ENCODE results near the gene ADGRG4.
"Not testable (repeated sequence)": the region's sequence is repeated elsewhere in the genome, so short reads cannot be mapped to it uniquely, and the experiment has no call there.

ADGRG4 gene

GRCh38 chrX:136300721-136301120 lies at the start of gene ADGRG4:
TSS of gene ADGRG4 (plus strand) at chrX:136300963. CDS start at chrX:136308778, 7,815 bp downstream.
- DNase-seq (ENCODE audit: low spot score) = not testable (repeated sequence)

DNA sequence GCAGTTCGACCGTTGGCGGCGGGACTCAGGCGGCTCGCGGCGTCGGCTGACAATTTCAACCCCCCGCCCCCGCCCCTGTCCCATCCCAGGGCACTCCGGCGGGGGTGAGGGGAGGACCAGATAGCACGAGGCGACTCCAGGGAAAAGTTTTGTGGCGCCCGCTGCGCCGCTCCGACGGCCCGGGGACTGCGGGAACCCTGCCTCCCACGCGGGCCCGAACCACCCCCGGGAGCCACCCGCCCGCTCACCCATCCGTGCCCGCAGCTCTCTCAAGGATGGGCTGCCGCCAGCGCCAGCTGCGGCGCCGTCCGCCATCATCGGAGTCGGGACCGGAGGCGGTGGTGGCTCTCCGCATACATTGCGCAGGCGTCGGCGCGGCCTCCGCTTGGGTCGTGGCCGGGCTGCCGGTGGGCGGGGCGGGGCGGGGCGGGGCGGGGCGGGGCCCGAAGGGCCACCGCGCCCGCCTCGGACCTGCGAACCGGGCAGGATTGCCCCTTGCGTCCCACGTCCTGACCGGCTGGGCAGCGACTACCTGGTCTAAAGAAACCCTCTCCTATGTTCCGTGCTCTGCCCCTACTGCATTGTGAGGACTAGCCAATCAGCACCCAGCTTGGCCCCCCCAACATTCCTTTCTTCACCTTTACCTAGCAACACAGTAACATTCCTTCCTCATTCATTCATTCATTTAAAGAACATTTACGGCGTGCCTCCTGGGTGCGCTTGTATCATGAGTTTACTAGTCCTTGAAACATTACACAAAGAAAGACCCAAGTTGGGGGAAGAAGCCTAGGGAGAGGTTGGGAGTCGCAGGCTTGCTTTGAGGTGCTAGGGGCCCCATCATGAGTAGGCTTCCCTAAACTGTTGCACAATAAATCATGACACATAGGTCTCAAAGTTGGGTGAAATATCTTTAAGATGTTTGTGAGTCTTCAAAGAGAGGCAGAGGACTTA lies 49.4 kb upstream of the ADGRG4 start, which contains the start of gene MAP7D3:
TSS of gene MAP7D3 (minus strand) at position 360 of the 951 bp plus-strand sequence. CDS start at position 318, 42 bp downstream.
- DNase-seq (ENCODE audit: low spot score) = peak; percentile 20

- DNase-seq (ENCODE audit: low spot score) = no peak
Measured at GRCh38 chrX:136255541-136255940, 45.2 kb upstream of the ADGRG4 start.

DNA sequence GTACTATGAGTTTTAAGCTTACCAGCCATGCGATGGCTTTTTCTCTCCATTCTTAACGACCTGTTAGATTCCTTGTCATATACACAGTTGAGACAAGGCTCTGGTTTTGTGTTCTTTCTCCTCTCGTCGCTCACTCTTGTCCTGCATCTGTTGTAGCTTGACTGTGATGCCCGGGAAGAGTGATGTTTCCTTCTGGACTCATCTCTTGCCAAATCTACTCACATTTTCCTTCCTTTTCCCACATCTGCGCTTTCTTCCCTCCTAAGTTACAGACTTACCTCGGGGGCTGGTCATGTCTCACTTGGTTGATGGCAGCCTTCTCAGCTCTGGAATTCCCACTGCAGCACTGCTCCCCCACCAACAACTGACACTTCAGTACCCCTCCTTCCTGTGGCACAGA lies 44.7 kb upstream of the ADGRG4 start:
- DNase-seq (ENCODE audit: low spot score) = no peak

DNA sequence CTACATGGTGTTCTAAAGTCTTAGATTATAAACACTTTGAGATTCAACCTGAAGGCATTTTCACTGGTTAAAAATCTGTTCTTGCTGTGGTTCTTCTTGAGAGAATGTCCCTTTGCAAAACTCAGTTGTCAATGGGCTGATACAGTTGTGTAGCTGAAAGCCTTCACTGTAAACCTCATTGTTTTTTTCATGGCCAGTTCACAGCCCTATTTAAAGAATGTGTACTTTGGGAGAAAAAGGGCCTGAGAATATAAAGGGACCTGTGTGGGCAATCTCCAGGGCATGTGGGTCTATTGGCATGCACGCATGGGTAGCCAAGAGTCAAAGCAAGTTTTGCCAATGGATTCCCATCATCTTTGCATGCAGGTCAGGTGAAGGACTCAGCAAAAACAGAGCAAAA lies 41.8 kb upstream of the ADGRG4 start:
- no peak for DNase-seq (ENCODE audit: low spot score)

- no peak for DNase-seq (ENCODE audit: low spot score)
Measured at GRCh38 chrX:136259543-136259942, 41.2 kb upstream of the ADGRG4 start.

- DNase-seq (ENCODE audit: low spot score) = no peak
Measured at GRCh38 chrX:136260776-136261175, 40.0 kb upstream of the ADGRG4 start.

- DNase-seq (ENCODE audit: low spot score) = no peak
Measured at GRCh38 chrX:136261321-136261720, 39.4 kb upstream of the ADGRG4 start.

DNA sequence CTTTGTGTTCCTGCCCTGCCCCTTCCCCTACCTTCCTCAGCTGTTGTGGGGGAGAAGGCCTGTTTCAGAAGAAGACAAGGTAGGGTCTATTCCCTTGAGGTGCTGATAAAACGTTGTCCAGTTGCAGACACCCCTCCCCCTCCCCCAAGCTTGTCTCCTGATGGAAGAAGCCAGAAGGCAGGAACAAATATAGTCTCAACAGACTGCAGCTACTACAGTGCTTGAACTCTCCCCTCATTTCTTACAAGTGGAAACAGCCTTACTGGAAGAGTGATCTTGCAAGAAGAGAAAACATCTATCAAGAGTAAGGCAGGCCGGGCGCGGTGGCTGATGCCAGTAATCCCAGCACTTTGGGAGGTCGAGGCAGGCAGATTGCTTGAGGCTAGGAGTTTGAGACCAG lies 38.5 kb upstream of the ADGRG4 start:
- DNase-seq (ENCODE audit: low spot score) = no peak

GRCh38 chrX:136262812-136263315 lies 37.9 kb upstream of the ADGRG4 start:
- no peak for DNase-seq (ENCODE audit: low spot score)

DNA sequence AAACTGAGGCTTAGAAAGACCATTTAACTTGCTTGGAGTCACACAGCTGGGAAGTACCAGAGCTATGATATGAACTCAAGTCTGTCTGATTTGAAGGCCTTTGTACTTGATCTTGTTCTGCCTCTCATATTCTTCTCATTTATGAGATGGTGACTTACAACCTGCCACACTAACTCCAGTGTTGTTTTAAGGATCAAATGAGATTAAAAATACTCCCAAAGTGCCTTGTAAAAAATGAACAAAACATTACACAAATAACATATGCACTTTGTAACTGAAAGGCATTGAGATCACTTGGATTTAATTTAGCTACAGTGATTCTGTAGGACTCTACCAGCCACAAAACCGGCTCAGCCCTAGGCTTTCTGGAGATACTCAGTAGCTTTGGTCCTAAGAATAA lies 33.9 kb upstream of the ADGRG4 start:
- no peak for DNase-seq (ENCODE audit: low spot score)

DNA sequence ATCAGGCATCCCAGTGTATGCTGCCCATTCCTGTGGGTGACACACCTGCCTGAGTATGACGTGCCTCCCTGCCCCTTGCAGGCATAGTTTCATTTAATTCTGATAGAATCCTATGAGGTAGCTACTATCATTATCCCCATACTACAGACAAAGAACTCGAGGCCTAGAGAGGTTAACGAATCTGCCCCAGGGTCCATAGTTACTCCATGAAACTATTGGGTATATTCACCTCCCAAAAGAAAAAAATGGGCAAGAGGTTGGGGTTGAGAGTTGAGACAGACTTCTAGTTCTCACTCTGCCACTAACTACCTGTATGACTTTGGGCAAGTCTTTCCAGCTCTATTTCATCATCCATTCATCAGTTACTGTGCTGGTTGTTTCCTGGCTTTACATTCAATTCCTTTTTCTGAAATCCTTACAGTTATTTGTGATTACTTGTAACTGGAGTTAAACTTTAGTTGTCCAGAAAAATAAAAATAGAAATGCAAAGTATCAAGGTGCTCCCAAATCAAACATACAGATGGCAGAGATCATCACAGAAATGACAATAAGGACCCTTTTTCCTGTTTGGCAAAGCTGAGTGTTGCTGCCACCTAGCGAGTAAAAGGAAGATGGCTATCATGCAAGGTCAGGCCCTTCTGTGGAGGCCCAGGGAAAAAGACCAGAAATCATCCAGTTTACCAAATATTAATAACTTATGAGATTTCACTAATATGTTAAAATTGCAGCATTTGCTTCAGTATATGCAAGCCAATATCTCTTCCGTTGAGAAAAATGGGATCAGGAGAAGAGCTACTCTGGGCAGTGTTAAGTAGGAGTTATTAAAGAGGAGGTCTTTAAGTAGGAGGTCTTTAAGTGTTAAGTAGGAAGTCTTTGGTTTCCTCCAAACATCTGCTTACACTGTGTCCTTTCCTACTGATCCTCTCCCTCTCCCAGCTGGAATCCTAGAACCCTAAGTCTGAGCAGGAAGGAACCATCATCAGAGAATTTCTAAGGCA lies 32.4 kb upstream of the ADGRG4 start:
- peak; percentile 9 for DNase-seq (ENCODE audit: low spot score)

DNA sequence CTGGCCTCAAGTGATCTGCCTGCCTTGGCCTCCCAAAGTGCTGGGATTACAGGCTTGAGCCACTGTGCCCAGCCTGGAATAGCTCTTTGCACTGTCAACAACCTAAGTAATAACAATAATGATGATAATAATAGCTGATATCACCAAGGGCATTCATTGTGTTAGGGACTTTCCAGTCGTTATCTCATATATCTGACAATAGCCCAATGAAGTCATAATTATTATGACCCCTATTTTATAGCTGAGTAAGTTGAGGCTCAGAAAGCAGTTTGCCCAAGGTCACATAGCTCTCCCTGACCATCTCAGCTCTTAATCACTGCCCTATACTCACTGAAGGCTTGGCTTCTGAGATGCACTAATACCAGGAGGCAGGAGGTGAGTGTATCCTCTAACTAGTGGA lies 30.8 kb upstream of the ADGRG4 start:
- no peak for DNase-seq (ENCODE audit: low spot score)

- no peak for DNase-seq (ENCODE audit: low spot score)
Measured at GRCh38 chrX:136271300-136271699, 29.5 kb upstream of the ADGRG4 start.

DNA sequence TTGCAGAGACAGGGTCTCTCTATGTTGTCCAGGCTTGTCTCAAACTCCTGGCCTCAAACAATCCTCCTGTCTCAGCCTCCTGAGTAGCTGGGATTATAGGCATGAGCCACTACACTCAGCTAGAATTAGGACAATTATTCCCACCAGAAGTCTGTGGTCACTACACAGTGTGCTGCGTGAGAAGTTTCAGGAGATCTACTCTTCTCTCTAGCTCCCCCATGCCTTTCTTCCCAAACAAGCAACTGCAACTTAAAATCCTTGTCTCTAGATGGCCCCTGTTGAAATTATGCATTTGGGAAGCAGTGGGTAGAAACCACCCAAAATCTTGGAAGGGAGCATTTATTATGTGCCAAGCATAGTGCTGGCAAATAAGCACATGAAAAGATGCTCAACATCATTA lies 28.4 kb upstream of the ADGRG4 start:
- no peak for DNase-seq (ENCODE audit: low spot score)

DNA sequence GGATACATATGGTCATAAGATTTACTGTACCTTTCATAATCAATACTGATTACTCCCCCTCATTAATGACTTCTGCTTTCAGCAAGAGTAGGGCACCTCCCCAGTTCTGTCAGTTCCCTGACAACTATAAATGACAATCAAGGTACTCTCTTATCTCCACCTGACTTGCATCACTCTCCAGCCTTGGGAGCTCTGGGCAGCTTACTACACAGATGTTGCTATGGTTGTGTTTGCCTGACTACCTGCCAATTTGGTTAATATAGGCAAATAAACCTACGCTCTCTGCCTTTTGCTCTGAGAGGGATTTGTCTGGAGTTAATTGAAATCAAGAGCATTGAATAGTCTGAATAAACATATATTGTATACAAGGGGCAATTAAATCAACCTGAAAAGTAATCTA lies 26.8 kb upstream of the ADGRG4 start:
- DNase-seq (ENCODE audit: low spot score) = no peak

GRCh38 chrX:136275553-136275952 lies 25.2 kb upstream of the ADGRG4 start:
- no peak for DNase-seq (ENCODE audit: low spot score)

- DNase-seq (ENCODE audit: low spot score) = not testable (repeated sequence)
Measured at GRCh38 chrX:136286375-136286774, 14.4 kb upstream of the ADGRG4 start.

DNA sequence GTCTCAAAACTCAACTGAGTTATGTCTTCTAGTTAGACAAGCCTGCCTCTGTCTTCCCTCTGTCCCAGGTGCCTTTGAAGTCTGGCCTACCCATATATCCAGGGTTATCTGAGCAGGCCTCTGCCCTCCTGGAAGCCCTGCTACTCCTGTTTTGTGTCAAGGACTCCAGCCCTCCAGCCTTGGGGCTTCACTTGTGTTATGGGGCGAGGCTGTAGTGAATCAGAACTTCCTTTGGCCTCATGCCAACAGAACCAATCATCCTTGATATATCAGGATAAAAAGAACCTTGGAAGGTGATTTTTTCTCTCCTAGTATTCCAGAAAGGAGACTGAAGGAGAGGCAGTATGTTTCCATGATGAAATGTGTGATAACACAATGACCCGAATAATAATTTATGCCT lies 8.9 kb upstream of the ADGRG4 start:
- no peak for DNase-seq (ENCODE audit: low spot score)

DNA sequence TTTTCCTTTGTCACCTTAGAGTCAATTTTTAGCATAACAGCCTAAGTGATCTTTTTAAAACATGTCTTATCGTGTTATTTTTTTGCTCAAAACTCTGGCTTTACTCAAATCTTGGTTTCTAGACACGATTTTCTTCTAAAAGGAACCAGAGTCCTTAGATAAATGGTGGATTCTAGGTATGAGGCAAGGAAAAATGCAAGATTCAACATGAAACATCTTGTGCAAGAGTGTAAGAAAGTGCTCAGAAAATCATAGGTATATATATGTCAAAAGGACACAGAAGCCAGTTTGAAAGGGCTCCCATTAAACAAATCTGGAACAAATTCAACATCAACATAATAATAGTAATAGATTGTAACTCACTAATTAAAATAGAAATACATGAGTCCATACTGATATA lies 8.1 kb upstream of the ADGRG4 start:
- DNase-seq (ENCODE audit: low spot score) = no peak

DNA sequence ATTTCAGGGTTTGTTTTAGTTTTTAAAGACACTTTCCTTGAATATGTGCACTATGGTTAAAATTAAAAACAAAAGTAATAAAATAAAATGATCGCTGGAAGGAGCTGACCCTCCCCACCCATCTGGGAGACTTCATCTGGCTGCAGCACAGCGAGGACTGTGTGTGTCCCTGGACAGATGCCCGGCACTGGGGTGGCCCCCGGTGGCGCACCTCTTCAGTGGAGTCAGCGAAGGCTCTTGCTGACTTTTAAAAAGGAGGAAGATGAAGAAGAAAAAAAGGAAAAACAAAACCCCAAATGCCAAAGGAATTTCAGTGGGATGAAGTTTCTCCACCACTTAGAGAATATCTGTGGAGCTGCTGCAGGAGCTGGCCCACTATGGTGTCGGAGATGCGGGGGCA lies 5.4 kb upstream of the ADGRG4 start:
- DNase-seq (ENCODE audit: low spot score) = no peak

DNA sequence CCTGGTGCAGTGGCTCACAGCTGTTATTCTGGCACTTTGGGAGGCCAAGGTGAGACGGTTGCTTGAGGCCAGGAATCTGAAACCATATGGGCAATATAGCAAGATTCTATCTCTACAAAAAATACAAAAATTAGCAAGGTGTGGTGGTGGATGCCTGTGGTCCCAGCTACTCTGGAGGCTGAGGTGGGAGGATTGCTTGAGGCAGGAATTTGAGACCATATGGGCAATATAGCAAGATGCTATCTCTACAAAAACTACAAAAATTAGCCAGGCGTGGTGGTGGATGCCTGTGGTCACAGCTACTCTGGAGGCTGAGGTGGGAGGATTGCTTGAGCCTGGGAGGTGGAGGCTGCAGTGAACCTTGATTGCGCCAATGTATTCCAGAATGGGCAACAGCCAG lies 2.3 kb downstream of the ADGRG4 start:
- DNase-seq (ENCODE audit: low spot score) = no peak

Data from hematopoietic multipotent progenitor cell treated with erythropoietin and hydrocortisone succinate and interleukin-3 and kit ligand, for 15 days (in vitro differentiated cells).